ENCODE results near the gene RNF121. TPM values are rescaled to one million over a fixed set of nuclear protein-coding genes. Genes with fewer than 3 reads are reported as not detected.

The RNF121 gene
- total and polyA plus RNA-seq, 2 of the 13 experiments (the other 11 are each of a cell fraction or from before 2014, with no cell fraction given): 28.6 to 44.3 TPM

DNA sequence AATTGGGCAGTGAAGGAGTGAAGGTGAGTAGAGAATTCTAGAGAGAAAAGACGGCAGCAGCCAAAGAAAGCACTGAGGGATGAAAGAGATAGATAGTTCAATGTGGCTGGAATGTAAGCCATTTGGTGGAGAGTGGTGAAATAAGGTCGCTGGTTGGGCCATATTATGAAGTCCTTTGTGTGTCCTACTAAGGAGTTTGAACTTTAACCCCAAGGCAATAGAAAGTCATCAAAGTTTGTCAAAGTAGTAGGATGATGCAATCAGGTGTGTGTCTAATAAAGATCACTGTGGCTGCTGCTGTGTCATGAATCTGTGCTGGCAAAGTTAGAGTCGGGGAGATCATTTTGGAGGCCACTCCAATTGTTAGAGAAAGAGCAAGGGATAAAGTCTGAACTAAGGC, 18.7 kb downstream of the RNF121 start (continued):
- TF ChIP-seq, protein P1, sequence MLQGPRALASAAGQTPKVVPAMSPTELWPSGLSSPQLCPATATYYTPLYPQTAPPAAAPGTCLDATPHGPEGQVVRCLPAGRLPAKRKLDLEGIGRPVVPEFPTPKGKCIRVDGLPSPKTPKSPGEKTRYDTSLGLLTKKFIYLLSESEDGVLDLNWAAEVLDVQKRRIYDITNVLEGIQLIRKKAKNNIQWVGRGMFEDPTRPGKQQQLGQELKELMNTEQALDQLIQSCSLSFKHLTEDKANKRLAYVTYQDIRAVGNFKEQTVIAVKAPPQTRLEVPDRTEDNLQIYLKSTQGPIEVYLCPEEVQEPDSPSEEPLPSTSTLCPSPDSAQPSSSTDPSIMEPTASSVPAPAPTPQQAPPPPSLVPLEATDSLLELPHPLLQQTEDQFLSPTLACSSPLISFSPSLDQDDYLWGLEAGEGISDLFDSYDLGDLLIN (CRISPR knock-in tag; IDR thresholded peaks at IDR 0.05; ENCODE audit: borderline replicate concordance): no peak
- TF ChIP-seq ZNF143 (CRISPR knock-in tag; IDR thresholded peaks at IDR 0.05) (no peak), LBX2 (CRISPR knock-in tag; IDR thresholded peaks at IDR 0.05; ENCODE audit: borderline replicate concordance) (no peak), ZNF282 (IDR thresholded peaks at IDR 0.05; ENCODE audit: partially characterized antibody) (no peak), XBP1 (CRISPR knock-in tag; IDR thresholded peaks at IDR 0.05) (no peak), PCBP1 (IDR thresholded peaks at IDR 0.05; ENCODE audit: borderline replicate concordance, low read depth, low read length) (no peak), XRCC5 (optimal IDR thresholded peaks at IDR 0.05; ENCODE audit: low read length) (peak; percentile 31), NFATC3 (CRISPR knock-in tag; IDR thresholded peaks at IDR 0.05) (no peak), NFKBIZ (CRISPR knock-in tag; IDR thresholded peaks at IDR 0.05) (no peak), JUNB (CRISPR knock-in tag; IDR thresholded peaks at IDR 0.05; ENCODE audit: borderline replicate concordance) (no peak), ZEB1 (IDR thresholded peaks at IDR 0.05; ENCODE audit: insufficient replicate concordance, low read depth) (no peak), ZC3H4 (CRISPR knock-in tag; IDR thresholded peaks at IDR 0.05; ENCODE audit: borderline replicate concordance) (no peak), ZNF768 (CRISPR knock-in tag; IDR thresholded peaks at IDR 0.05) (no peak), GZF1 (CRISPR knock-in tag; IDR thresholded peaks at IDR 0.05) (no peak), DPF2 (CRISPR knock-in tag; IDR thresholded peaks at IDR 0.05; ENCODE audit: borderline replicate concordance, low read depth) (no peak; the same call in 1 of the 2 replicates), CREB3 (CRISPR knock-in tag; IDR thresholded peaks at IDR 0.05) (no peak), SNAI1 (CRISPR knock-in tag; IDR thresholded peaks at IDR 0.05; ENCODE audit: borderline replicate concordance) (no peak), ZNF788 (CRISPR knock-in tag; IDR thresholded peaks at IDR 0.05; ENCODE audit: borderline replicate concordance) (no peak), ZNF510 (CRISPR knock-in tag; IDR thresholded peaks at IDR 0.05; ENCODE audit: low read depth) (no peak), KLF11 (CRISPR knock-in tag; IDR thresholded peaks at IDR 0.05) (peak; percentile 56; the same call in 1 of the 2 replicates), ZNF557 (CRISPR knock-in tag; IDR thresholded peaks at IDR 0.05) (no peak), NFIB (CRISPR knock-in tag; IDR thresholded peaks at IDR 0.05; ENCODE audit: borderline replicate concordance) (no peak), SATB2 (CRISPR knock-in tag; IDR thresholded peaks at IDR 0.05) (0 out of 2 replicates have a peak, but pooled peaks have one; percentile 20), SPEN (CRISPR knock-in tag; IDR thresholded peaks at IDR 0.05; ENCODE audit: low read depth) (no peak), E2F5 (CRISPR knock-in tag; conservative IDR thresholded peaks at IDR 0.05) (no peak)
- TF ChIP-seq, protein P2, sequence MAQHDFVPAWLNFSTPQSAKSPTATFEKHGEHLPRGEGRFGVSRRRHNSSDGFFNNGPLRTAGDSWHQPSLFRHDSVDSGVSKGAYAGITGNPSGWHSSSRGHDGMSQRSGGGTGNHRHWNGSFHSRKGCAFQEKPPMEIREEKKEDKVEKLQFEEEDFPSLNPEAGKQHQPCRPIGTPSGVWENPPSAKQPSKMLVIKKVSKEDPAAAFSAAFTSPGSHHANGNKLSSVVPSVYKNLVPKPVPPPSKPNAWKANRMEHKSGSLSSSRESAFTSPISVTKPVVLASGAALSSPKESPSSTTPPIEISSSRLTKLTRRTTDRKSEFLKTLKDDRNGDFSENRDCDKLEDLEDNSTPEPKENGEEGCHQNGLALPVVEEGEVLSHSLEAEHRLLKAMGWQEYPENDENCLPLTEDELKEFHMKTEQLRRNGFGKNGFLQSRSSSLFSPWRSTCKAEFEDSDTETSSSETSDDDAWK (CRISPR knock-in tag; IDR thresholded peaks at IDR 0.05): no peak
- TF ChIP-seq, protein P3, sequence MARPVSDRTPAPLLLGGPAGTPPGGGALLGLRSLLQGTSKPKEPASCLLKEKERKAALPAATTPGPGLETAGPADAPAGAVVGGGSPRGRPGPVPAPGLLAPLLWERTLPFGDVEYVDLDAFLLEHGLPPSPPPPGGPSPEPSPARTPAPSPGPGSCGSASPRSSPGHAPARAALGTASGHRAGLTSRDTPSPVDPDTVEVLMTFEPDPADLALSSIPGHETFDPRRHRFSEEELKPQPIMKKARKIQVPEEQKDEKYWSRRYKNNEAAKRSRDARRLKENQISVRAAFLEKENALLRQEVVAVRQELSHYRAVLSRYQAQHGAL (CRISPR knock-in tag; IDR thresholded peaks at IDR 0.05; ENCODE audit: not compliant biosample characterization): no peak

Data from HepG2 (cell line).